Liver (tissue), 9 donors: ENCODE data around the gene SLFN12. TPM values are rescaled to one million over a fixed set of nuclear protein-coding genes. Genes with fewer than 3 reads are reported as not detected.

Experiments used
- DNase-seq: peaks from one replicate; pipeline ENCODE4 v3.0.0-alpha.2; 2017; ENCODE audit warnings: low spot score
- H3K27ac ChIP-seq, 2 donors: one replicate each; pipeline ENCODE4 v1.7.0; 2013; ENCODE audit warnings: inconsistent platforms in 2 of 2, low read length in 2 of 2, control low read depth in 1 of 2, low read depth in 1 of 2, mild to moderate bottlenecking in 1 of 2
- H3K27me3 ChIP-seq, 4 donors: one replicate each; pipeline versions ENCODE4 v1.6.1 to v1.7.0; 2013; ENCODE audit warnings: low read length in 3 of 4, inconsistent platforms in 1 of 4, mild to moderate bottlenecking in 1 of 4, moderate library complexity in 1 of 4; ENCODE audit not compliant: control insufficient read depth in 4 of 4, insufficient read depth in 4 of 4
- H3K36me3 ChIP-seq, 4 donors: one replicate each; pipeline versions ENCODE4 v1.6.1 to v1.7.0; 2013; ENCODE audit warnings: low read length in 3 of 4, mild to moderate bottlenecking in 3 of 4, low read depth in 1 of 4, moderate library complexity in 1 of 4; ENCODE audit not compliant: control insufficient read depth in 4 of 4, insufficient read depth in 3 of 4
- H3K4me1 ChIP-seq, 4 donors: one replicate each; pipeline versions ENCODE4 v1.6.1 to v1.7.0; 2013; ENCODE audit warnings: low read length in 3 of 4, mild to moderate bottlenecking in 3 of 4, moderate library complexity in 1 of 4; ENCODE audit not compliant: control insufficient read depth in 4 of 4, insufficient read depth in 4 of 4
- H3K4me3 ChIP-seq, 3 donors: one replicate each; pipeline versions ENCODE4 v1.6.1 to v1.7.0; 2013; ENCODE audit warnings: low read length in 3 of 3, control low read depth in 1 of 3, low read depth in 1 of 3, mild to moderate bottlenecking in 1 of 3
- H3K9ac ChIP-seq, 2 donors: one replicate each; pipeline ENCODE4 v1.7.0; 2013; ENCODE audit warnings: low read length in 2 of 2, mild to moderate bottlenecking in 2 of 2, moderate library complexity in 2 of 2, control low read depth in 1 of 2, low read depth in 1 of 2
- H3K9me3 ChIP-seq, 4 donors: one replicate each; pipeline versions ENCODE4 v1.6.1 to v1.7.0; 2013; ENCODE audit warnings: low read length in 3 of 4; ENCODE audit not compliant: control insufficient read depth in 4 of 4
- ATF3 ChIP-seq: IDR thresholded peaks from 2 replicates; pipeline ENCODE4 v1.6.1; 2016; ENCODE audit warnings: antibody characterized with exemption
- CTCF ChIP-seq: fragments of 150-350 bp; IDR thresholded peaks from 2 replicates; pipeline ENCODE4 v1.5.1; 2017; ENCODE audit warnings: improper control_type of control experiment, low read depth, low read length; ENCODE audit not compliant: missing input control
- EGR1 ChIP-seq, 2 donors: IDR thresholded peaks; 2 replicates each; pipeline ENCODE4 v1.6.1; 2016 to 2018; ENCODE audit warnings: antibody characterized with exemption in 2 of 2, low read depth in 2 of 2
- FOXA1 ChIP-seq: IDR thresholded peaks from 2 replicates; pipeline ENCODE4 v1.6.1; 2016; ENCODE audit warnings: antibody characterized with exemption
- FOXA2 ChIP-seq: IDR thresholded peaks from 2 replicates; pipeline ENCODE4 v1.6.1; 2016; ENCODE audit warnings: antibody characterized with exemption
- GABPA ChIP-seq, 2 donors: IDR thresholded peaks in 1 of 2; conservative IDR thresholded peaks in 1 of 2; 2 replicates each; pipeline ENCODE4 v1.6.1; 2016; ENCODE audit warnings: antibody characterized with exemption in 2 of 2, mild to moderate bottlenecking in 1 of 2, moderate library complexity in 1 of 2
- HNF4A ChIP-seq, 2 donors: conservative IDR thresholded peaks; 2 replicates each; pipeline ENCODE4 v1.6.1; 2016; ENCODE audit warnings: antibody characterized with exemption in 2 of 2, mild to moderate bottlenecking in 2 of 2
- HNF4G ChIP-seq: IDR thresholded peaks from 2 replicates; pipeline ENCODE4 v1.6.1; 2016; ENCODE audit warnings: antibody characterized with exemption
- JUND ChIP-seq, 2 donors: IDR thresholded peaks; 2 replicates each; pipeline ENCODE4 v1.6.1; 2016; ENCODE audit warnings: antibody characterized with exemption in 2 of 2
- MAX ChIP-seq: IDR thresholded peaks from 2 replicates; pipeline ENCODE4 v1.6.1; 2016; ENCODE audit warnings: antibody characterized with exemption
- NR2F2 ChIP-seq: IDR thresholded peaks from 2 replicates; pipeline ENCODE4 v1.6.1; 2016; ENCODE audit warnings: antibody characterized with exemption
- RAD21 ChIP-seq, 2 donors: IDR thresholded peaks; 2 replicates each; pipeline ENCODE4 v1.6.1; 2016; ENCODE audit warnings: antibody characterized with exemption in 2 of 2, mild to moderate bottlenecking in 2 of 2
- REST ChIP-seq: IDR thresholded peaks from 2 replicates; pipeline ENCODE4 v1.6.1; 2016; ENCODE audit warnings: antibody characterized with exemption, mild to moderate bottlenecking
- RXRA ChIP-seq, 2 donors: IDR thresholded peaks; 2 replicates each; pipeline ENCODE4 v1.6.1; 2017 to 2018; ENCODE audit warnings: antibody characterized with exemption in 2 of 2, mild to moderate bottlenecking in 1 of 2
- SP1 ChIP-seq: IDR thresholded peaks from 2 replicates; pipeline ENCODE4 v1.6.1; 2018; ENCODE audit warnings: antibody characterized with exemption, mild to moderate bottlenecking
- TAF1 ChIP-seq: conservative IDR thresholded peaks from 2 replicates; pipeline ENCODE4 v1.6.1; 2016; ENCODE audit warnings: antibody characterized with exemption, mild to moderate bottlenecking
- YY1 ChIP-seq: IDR thresholded peaks from 2 replicates; pipeline ENCODE4 v1.6.1; 2016; ENCODE audit warnings: antibody characterized with exemption, mild to moderate bottlenecking
- ZBTB33 ChIP-seq: IDR thresholded peaks from 2 replicates; pipeline ENCODE4 v1.6.1; 2016; ENCODE audit warnings: antibody characterized with exemption
- WGBS: extraction: QIAGEN DNeasy Blood & Tissue Kit; methylation state at CpG from one replicate; pipeline ENCODE4 v1.1.7; 2013; 5-methylcytosine and 5-hydroxymethylcytosine counted together
- polyA plus RNA-seq, 2 donors: library from polyadenylated mRNA; stranded (reverse) in 1 of 2; unstranded in 1 of 2; fragments of 200-250 nt in 1 of 2; fragments of >200 nt in 1 of 2; fragmentation: Nextera tagmentation in 1 of 2; extraction: Ambion mirVana in 1 of 2; gene quantifications; one replicate each; pipeline versions ENCODE4 v1.2.1 to v1.2.3, GENCODE V29; 2013 to 2015
- total RNA-seq, 2 donors: library from RNA; depleted of rRNA; stranded (reverse); fragments of >200 nt; gene quantifications; one replicate each; pipeline ENCODE4 v1.2.3, GENCODE V29; 2014
- donor health status: healthy.
- donor health status: healthy.
- donor health status: healthy.
- donor health status: healthy.
- donor health status: healthy.

Gene SLFN12
- total and polyA plus RNA-seq, 4 donors: 0.91 to 5.0 (median 2.2) TPM

GRCh38 chr17:35390663-35391062 lies 41.6 kb downstream of the SLFN12 start:
- WGBS: 52% methylated on average over 2 of the region's 2 CpGs
- no peak for DNase-seq
- Histone ChIP-seq H3K27me3 (peaks cover 0 to 9% (median 2%) of the 10 kb centered on the region in 4 donors), H3K4me3 (no peak overlapping the region), H3K36me3 (no peaks in the 10 kb centered on the region), H3K4me1 (no peaks in the 10 kb centered on the region), H3K9me3 (no peaks in the 10 kb centered on the region), H3K9ac (no peak overlapping the region), H3K27ac (no peak overlapping the region)
- TF ChIP-seq NR2F2 (no peak), ZBTB33 (no peak), CTCF (no peak), SP1 (no peak), HNF4A (conservative IDR thresholded peaks at IDR 0.05) (no peak), FOXA1 (no peak), ATF3 (no peak), RAD21 (IDR thresholded peaks at IDR 0.05) (no peak), EGR1 (IDR thresholded peaks at IDR 0.05; ENCODE audit: low read depth in 2 of 2) (no peak), RXRA (IDR thresholded peaks at IDR 0.05) (no peak), YY1 (no peak), HNF4G (no peak), FOXA2 (no peak), MAX (no peak), GABPA (IDR thresholded peaks at IDR 0.05 in 1 of 2, conservative IDR thresholded peaks at IDR 0.05 in 1 of 2) (no peak), REST (no peak), TAF1 (no peak), JUND (IDR thresholded peaks at IDR 0.05) (no peak)
